Activated T-cell treated with anti-CD3 and anti-CD28 coated beads, Interleukin-2, amount 50 U/mL, for 1 hour (primary cell): Measurements from ENCODE around the gene MAPK8IP2.
"Not testable (repeated sequence)": the region's sequence is repeated elsewhere in the genome, so short reads cannot be mapped to it uniquely, and the experiment has no call there.

ENCODE experiments used
- DNase-seq: peaks from one replicate; pipeline ENCODE4 v3.0.0-alpha.2; 2020

Gene MAPK8IP2

DNA sequence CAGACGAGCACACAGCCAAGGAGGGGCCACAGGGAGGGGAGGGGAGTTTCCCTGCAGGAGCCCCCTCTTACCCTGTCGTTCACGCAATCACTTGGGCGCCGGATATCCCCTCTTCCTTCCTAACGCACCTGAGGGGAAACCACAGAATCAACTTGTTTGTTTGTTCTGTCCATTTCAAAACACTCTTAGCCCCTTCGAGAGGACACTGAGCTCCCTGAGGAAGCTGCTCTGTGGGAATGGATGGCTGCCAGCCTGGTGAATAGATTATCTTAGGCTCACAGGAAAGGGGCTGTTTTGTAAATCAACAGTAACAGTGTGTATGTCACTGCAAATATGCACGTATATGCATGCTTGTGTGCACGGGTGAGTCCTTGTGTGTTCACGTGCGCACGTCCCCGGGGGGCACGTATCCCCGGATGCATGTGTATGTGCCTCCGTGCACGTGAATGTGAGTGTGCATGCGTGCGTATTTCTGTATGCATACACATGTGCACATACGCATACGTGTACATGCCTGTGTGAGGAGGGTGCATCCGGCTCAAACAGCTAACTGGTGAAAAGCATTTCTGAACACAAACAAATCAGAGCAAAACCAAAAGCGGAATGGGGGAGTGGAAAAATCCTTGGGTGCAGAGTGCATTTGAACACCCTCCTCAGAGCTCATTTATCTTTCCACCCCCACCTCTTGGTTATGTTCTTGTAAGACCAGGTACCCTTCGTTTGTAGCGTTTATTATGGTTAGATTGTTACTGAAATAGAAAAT, 20.2 kb downstream of the MAPK8IP2 start:
- peak; percentile 63 for DNase-seq

DNA sequence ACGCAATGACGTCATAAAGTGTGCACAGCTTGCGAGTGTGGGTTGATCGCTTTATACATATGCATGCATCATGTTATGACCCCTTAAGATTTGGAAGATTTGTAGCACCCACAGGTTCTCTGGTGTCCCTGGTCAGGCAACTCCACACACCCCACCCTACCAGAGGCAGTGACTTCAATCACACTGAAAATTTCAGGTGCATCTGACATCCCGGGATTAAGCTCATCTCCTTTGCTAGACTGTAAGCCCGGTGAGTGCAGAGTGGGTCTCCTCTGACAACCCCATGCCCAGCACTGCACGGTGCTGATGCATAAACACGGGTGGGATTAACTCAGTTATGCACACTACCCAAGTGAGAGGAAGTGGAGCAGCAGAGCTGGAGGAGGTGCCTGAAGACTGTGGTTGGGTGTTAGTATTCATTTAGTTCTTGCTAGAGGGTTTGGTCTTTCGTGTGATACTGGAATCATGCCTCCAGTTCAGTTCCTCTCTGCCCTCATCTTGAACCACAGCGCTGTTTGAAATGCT, 20.8 kb downstream of the MAPK8IP2 start:
- DNase-seq, result peak; percentile 58

DNA sequence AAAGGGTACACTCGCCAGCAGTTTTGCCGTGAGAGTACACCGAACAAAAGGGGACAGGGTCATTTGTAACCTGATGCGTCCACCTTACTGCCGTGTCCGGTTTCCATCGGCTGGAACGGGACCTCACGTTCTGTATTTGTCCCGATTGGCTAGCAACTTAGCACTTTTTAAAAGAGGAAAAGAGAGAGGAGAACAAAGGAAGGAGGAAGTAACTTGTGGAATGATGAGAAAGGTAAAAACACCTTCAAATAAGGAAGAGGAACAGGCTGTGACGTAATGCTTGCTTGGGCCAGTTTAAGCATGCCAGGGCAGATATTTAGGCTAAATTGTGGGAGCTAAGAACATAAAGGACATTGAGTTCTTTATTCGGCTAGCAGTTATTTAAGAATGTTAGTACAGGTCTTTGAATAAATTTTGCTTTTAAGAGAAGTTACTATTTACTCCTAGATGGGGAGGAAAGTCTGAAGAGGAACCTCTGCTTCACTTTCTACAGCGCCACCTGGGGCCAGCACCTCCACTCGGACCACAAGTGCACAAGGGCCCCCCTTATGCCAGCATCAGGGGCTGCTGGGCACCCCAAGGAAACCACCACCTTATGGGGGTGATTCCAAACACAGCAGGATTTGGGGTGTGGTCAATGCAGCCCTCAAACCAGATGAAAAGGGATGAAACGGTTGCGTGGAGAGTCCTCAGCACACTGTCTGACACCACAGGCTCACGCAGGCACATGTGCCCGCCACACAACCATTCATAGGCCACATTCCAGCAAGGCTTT, 21.5 kb downstream of the MAPK8IP2 start:
- DNase-seq, result peak; percentile 43

DNA sequence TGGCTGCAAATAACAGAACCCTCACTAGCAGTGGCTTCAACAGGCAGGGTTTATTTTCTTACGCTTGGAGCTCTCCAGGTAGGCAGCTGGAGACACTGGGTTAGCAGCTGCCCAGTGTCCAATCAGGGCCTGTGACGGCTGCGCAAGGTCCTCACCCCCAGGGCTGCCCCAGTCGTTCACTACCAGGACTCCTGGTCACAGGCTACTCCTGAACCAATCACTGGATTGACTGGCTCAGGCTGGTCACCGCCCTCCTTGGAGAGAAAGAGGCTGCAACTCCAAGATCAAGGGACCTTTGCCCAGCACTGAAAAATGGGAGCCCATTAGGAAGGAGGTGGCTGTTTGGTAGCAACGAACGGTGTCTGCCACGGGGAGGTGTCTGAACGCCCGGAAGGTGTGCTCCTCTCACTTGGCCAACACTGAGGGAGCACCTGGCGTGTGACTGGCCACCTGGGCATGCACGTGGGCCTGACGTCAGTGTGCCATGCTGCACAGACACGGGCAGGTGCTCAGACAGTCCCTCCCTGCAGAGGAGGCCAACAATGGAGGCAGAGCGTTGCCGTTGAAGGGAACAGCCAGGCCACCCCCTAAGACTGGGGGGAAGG, 22.2 kb downstream of the MAPK8IP2 start:
- no peak for DNase-seq

DNA sequence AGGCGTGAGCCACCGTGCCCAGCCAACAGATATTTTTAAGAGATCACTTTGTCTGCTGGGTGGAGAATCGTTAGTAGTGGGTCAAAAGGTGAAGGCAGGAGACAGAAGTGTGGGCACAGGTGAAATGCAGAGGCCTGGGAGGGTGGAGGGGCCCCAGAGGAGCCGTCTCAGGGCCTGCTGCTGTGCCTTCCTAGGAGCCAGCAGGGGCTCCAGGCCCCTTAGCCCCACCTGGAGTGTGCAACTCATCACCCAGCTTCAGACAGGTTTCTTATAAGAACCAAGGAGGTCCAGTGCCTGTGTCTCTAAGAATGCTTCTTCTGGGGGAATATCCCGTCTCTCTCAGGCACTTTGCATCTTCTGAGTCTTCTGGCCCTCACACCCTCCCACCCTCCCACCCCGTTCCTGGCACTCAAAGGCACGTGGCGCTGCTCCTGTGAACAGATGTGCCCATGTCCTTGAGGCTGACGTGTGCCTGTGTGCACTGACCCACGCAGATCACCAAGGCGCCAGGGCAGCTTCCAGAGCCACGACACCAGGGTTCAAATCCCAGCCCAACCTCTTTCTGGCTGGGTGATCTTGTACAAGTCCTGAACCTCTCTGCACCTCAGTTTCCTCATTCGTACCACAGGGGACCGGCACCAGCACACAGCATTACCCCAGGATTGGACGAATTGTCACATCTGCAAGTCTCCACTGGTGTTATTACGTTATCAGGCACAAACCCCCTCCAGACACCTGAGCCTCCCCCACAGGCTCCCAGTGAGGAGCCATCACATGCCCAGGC, 23.9 kb downstream of the MAPK8IP2 start:
- no peak for DNase-seq

DNA sequence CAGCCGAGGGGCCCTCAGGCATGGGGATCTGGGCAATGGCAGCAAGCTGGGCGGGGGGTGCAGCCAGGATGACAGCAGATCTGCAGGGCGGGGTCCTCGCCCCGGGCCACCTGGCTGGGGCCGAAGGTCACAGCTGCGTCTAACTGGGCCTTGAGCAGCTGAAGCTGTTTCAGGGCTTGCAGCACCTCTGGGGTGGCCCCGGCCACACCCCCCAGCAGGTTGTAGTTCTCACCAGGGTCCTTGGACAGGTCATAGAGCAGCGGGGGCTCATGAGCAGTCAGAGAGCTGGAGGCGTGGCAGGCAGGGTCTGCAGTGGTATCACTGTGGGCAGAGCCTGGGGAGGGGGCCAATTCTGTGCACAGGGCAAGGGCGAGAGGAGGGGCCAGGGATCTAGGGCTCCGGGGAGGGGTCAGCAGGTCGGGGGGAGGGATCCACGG, 24.6 kb downstream of the MAPK8IP2 start:
- DNase-seq, result no peak

DNA sequence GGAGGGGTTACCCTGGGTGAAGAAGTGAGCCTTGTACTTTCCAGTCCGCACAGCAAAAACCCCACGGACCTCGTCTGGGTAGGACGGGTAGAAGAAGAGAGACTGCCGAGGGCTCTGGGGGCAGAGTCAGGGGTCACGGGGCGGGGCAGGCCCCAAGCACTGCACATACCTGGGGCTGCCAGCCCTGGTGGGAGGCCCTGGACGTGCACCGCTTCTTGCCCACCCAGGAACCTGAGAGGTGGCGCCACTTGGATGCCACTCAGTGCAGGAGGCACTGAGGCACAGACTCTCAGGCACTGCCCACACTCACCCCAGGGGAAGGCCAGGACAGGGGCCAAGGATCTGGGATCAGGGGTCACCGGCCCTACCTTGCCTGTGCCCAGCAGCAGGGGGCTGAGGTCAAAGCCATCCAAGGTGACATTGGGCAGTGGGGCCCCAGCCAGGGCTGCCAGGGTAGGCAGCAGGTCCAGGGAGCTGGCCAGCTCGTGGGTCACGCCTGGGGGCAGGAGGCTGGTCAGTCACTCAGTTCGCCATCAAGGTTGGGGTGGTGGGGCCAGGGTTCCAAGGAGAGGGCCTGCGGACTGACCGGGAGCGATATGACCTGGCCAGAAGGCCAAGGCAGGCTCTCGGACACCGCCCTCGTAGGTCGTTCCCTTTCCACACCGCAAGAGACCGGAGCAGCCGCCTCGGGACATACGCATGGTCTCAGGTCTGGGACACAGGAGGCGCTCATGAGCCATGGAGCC, 25.1 kb downstream of the MAPK8IP2 start:
- no peak for DNase-seq

DNA sequence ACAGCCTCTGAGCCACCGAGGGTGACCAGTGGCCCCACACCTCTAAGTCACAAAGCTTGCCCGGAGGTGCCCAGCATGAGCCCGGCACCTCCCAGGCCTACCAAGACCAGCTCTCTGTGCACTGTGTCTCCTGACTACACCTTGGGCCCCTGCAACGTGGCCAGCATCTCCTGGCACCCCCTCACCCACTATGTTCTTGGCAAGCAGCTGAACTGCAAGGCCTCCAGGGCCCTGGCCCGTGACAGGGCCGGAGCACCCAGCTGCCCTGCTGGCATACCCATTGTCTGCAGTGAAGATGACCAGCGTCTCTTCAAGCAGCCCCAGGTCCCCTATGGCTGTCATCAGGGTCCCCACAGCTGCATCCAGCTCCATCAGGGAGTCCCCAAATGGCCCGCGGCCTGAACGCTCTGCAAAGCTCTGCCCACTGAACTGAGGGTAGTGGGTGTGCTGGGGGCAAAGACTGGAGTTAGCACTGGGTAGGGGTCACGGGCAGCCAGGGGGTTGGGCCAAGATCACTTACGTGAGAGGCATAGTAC, 25.8 kb downstream of the MAPK8IP2 start:
- DNase-seq, result no peak

GRCh38 chr22:50626850-50627641, 26.5 kb downstream of the MAPK8IP2 start:
- DNase-seq, result no peak

GRCh38 chr22:50627642-50628542, 27.3 kb downstream of the MAPK8IP2 start, which contains the start of gene ARSA:
TSS of gene ARSA (minus strand) at chr22:50628152. CDS start at chr22:50627779, 373 bp downstream.
- DNase-seq, result peak; percentile 78

DNA sequence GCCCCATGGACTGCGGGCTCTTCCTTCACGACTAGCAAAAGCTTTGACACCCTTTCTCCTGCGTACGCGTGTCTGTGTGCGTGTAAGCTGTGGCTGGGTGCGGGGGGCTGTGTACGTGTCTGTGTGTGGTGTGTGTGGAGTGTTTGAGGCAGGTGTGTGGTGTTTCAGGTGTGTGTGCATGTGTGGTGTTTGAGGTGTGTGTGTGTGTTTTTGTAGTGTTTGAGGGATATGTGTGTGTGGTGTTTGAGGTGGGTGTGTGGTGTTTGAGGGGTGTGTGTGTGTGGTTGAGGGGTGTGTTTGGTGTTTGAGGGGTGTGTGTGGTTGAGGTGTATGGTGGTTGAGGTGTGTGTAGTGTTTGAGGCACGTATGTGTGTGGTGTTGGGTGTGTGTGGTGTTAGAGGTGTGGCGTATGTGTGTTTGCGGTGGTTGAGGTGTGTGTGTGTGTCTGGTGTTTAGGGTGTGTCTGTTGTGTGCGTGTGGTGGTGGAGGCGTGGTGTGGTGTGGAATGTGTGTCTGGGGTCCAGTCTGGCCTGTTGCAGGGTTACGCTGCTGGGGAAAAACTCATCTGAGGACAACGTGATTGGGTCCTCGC, 28.0 kb downstream of the MAPK8IP2 start:
- no peak for DNase-seq

DNA sequence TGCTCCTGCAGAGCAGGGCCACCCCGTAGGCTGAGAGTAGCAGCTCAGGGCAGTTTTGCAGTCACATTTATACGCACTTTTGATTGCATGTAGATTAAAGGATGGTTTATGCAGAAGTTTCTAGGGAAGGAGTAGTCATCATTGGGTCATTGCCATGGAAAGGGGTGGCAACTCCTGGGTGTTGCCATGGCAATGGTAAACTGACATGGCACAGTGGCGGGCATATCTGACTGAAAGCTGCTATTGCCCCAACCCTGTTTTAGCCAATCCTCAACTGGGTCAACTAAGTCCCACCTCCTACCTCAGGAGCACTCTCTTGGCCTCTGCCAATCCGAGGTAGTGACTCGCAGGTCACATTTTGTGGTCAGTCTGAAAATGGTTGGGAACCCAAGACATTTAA, 29.8 kb downstream of the MAPK8IP2 start:
- DNase-seq, result no peak

- no peak for DNase-seq
Measured at GRCh38 chr22:50633086-50633485, 32.5 kb downstream of the MAPK8IP2 start.

- no peak for DNase-seq
Measured at GRCh38 chr22:50633771-50634170, 33.2 kb downstream of the MAPK8IP2 start.

DNA sequence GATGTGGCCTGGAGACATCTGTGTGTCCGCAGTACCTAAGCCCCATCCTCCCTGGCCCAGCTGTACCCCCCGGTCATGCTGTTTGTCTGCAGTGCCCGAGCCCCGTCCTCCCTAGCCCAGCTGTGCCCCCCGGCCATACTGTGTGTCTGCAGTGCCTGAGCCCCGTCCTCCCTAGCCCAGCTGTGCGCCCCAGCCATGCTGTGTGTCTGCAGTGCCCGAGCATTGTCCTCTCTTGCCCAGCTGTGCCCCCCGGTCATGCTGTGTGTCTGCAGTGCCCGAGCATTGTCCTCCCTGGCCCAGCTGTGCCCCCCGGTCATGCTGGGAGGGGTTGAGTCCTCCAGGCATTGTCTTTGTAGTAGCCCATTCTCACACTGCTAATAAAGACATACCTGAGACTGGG, 35.0 kb downstream of the MAPK8IP2 start:
- DNase-seq, result no peak

DNA sequence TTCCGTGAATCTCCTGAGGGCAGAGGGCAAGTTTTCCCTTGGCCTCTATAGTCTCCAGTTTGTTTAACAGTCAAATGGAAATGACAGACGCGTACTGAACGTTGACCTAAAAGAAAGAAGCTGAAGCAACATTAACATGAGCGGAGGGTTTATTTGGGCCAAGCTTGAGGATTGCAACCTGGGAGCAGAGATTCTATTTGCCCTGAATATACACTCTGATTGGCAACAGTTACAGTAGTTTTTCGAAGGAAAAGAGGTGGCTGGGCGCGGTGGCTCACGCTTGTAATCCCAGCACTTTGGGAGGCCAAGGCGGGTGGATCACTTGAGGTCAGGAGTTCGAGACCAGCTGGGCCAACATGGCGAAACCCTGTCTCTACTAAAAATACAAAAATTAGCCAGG, 39.7 kb downstream of the MAPK8IP2 start:
- DNase-seq, result not testable (repeated sequence)

DNA sequence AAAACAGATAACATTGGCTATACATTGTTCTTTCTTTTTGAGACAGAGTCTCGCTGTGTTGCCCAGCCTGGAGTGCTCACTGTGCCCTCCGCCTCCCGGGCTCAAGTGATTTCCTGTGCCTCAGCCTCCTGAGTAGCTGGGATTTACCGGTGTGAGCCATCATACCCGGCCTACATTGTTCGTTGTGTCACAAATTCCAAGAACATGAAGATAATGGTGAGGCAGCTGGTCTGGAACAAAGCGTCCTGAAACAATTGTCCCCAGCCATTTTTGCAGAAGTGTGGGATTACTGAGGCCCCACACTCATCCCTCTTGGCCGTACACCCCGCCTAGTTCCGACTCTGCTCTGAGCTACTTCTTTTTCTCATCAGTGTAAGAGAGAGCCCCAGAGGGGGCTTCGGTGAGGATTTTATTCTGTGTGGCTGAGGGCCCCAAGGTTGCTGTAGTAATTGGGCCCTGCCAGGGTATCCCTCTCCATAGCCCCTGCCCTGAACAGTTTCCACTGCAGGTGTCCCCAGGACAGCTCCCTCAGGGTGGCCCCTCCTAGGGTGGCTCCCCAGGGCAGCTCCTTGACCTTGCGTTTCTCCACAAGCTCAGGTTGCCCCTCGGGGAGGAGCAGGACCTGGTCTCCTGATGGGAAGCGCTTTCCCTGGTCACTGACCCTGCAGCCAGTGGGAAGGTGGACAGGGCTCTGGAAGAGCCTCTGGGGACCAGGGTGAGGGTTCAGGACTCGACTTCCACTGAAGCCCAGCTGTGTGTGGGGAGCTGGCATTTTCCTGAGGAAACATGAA, 40.5 kb downstream of the MAPK8IP2 start:
- DNase-seq, result no peak
